Fibroblast of skin of scalp (primary cell): Measurements from ENCODE around the gene CXXC5.

Experiments used
- DNase-seq: peaks from one replicate; pipeline ENCODE4 v3.0.0-alpha.2; 2013

The CXXC5 gene

DNA sequence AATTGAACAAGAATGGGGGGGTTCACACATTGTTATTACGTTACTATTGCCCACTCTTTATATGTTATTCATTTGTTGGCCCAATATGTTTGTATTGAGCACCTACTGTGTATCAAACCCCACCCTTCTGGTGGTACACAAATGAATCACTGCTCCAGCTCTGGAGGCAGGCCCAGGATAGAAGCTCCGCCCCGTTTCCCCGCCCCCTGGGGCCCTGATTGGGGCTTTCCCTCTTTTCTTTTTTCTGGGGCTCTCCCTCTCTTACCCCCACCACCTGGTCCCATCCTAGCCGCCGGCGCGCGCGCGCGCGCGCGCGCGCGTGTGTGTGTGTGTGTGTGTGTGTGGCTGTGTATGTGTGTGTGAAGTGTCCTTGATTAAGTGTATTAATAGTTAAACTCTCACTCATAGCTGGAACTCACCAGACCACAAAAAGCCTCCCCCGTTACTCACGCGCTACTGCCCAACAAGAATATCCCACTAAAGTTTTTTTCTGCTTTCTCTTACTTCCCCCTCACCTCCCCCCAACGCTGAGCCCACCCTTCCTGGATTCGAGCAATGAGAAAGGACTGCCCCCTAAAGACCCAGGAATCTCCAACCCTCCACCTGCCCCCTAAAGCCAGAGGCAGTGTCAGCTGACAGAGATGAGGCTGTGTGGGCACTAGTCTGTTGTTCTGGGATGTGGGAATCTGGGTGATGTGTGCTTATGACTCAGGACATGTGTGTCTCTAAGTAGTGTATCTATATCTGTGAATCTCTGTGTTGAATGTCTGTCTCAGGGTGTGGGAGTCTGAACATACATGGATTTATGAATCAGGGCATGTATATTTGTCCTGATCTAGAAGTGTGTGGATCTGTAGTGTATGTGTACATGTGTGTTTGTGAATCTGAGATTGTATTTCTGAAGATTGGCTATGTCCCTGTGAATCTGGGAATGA lies 4.0 kb downstream of the CXXC5 start:
- DNase-seq = peak; percentile 89

GRCh38 chr5:139652788-139653241 lies 4.7 kb downstream of the CXXC5 start:
- DNase-seq = no peak

DNA sequence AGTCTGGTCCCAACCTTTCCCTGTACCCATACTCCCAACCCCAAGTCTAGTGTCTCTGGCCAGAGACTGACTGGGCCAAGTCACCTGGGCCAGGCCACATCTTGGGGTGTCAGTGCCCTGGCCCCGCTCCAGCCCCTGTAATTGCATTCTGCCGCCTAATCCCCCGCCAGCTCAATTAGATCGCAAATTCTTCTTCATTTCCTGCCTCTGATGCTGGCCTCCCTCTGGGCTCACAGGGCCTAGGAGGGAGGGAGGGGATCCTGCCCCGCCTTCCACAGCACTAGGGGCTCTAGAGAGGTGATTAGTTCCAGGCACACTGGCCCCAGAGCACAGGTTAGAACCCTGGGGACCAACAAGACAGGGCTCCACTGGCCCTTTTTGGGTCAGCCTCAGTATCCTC lies 5.5 kb downstream of the CXXC5 start:
- no peak for DNase-seq

GRCh38 chr5:139654464-139654863 lies 6.3 kb downstream of the CXXC5 start:
- DNase-seq = no peak

- no peak for DNase-seq
Measured at GRCh38 chr5:139654871-139655491, 6.8 kb downstream of the CXXC5 start.

DNA sequence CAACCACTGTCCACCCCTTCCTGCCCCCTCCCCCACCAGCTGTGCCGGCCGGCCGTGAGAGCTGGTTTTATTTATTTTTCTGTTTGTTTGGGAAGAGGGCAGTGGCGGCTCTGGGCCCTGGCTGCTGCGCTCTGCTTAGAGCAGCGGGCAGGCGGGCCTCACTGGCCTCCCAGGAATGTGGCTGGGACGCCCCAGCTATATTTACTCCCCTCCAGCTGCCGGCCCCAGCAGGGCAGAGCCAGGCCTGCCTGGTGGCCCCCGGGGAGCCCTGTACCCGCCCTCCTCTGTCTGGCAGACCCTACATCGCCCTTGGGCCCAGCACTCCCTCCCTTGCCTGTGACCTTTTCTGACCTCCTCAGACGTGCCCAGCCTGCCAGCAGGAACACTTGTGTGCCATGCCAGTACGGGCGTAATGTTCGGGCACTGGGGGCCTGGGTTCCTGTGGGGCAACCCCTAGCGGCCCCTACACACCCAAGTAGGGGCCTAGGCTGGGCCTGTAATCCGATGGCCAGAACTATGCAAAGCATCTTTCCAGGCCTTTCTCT lies 7.7 kb downstream of the CXXC5 start:
- peak; percentile 68 for DNase-seq

GRCh38 chr5:139657363-139658321 lies 9.5 kb downstream of the CXXC5 start:
- DNase-seq = peak; percentile 63

GRCh38 chr5:139658501-139658927 lies 10.4 kb downstream of the CXXC5 start:
- DNase-seq = peak; percentile 70

- DNase-seq = peak; percentile 95
Measured at GRCh38 chr5:139658928-139659667, 10.9 kb downstream of the CXXC5 start.

GRCh38 chr5:139659695-139660101 lies 11.5 kb downstream of the CXXC5 start:
- DNase-seq = peak; percentile 94

GRCh38 chr5:139660105-139660922 lies 12.2 kb downstream of the CXXC5 start:
- peak; percentile 40 for DNase-seq

GRCh38 chr5:139660923-139661814 lies 13.0 kb downstream of the CXXC5 start:
- peak; percentile 97 for DNase-seq

DNA sequence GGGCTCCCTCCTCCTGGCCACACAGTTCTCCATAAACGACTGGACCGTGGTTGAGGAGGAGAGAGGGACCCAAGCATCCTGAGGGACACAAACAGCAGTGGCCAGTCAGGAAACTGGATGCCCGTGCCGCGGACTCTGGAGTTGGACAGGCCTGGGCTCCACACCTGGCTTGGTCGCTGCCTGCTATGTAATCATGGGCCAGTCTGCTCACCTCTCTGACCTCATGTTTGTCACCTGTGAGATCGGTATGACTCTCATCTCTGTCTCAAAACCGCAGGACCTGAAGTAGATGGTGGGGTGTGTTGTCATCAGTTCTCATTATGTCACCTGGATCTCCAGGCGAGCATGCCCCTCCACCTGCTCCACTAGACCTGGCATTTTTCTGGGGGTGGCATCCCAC lies 14.5 kb downstream of the CXXC5 start:
- DNase-seq = no peak

DNA sequence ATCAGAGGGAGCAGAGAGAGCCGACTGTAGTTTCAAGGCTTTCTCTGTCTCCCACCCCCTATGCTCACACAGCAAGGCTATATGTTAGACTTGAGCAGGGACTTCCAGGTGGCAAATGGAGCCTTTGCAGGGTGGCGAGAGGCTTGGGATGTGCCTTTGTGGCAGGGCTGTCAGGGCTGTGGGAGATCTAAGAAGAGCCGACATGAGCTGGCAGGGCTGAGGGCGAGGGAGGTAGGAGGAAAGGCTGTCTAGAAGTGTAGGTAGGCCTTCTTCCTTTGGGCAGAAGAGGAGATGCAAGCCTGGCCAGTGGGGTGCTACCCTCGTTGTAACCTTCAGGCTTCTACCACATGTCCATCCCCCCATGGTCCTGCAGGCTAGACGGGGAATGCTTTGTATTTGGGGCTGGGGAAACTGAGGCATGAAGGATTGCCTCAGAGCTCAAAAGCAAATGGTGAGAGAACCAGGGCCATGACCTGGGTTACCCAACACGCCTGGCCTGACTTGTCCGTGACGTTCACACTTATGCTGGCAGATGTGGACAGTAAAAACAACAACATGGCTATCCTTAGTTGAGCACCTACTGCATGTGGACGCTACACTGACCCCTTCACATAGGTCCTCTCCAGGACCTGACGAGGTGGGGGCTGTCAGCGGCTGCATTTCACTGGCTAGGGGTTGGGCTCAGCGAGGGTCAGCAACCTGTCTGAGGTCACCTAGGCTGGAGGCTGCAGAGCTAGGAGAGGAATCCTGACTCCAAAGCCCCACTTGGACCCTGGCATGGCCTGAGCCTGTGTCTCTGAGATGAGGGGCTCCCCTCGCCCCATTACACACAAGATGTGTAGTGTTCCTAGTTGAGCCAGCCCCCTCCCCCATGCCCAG lies 15.3 kb downstream of the CXXC5 start:
- DNase-seq = no peak

GRCh38 chr5:139664086-139664693 lies 16.0 kb downstream of the CXXC5 start:
- no peak for DNase-seq

- DNase-seq = no peak
Measured at GRCh38 chr5:139664727-139665351, 16.7 kb downstream of the CXXC5 start.

- no peak for DNase-seq
Measured at GRCh38 chr5:139665626-139666025, 17.5 kb downstream of the CXXC5 start.

- no peak for DNase-seq
Measured at GRCh38 chr5:139666551-139666950, 18.4 kb downstream of the CXXC5 start.
